PC-3 (cell line): ENCODE measurements around the gene TBX18. TPM values are rescaled to one million over a fixed set of nuclear protein-coding genes. Genes with fewer than 3 reads are reported as not detected.

Experiments used
- ATAC-seq: fragments of 200-7000 bp; cut with Tn5 transposase; 2 replicates; pipeline ENCODE4 v1.9.1; 2020; ENCODE audit warnings: mild to moderate bottlenecking, moderate library complexity
- BruUV-seq: library from RNA; stranded (reverse); fragments of 400-500 nt; replicated peaks from 2 replicates; lab custom pipeline; 2021; lab: Mats Ljungman, UMichigan
- CTCF ChIA-PET: fragments of 300-600 bp; sonication (Branson Sonifier 250); formaldehyde crosslinking; loops from one replicate; lab custom pipeline; 2022; ENCODE audit warnings: antibody characterized with exemption; lab: Charles Lee
- POLR2A ChIA-PET: fragments of 300-600 bp; sonication (Branson Sonifier 250); formaldehyde crosslinking; loops from one replicate; lab custom pipeline; 2022; ENCODE audit warnings: antibody characterized with exemption; ENCODE audit not compliant: unreplicated experiment; lab: Charles Lee
- DNase-seq: peaks from one replicate; pipeline ENCODE4 v3.0.0-alpha.2; 2015
- H2AFZ ChIP-seq: fragments of 300-600 bp; sonication (generic); 2 replicates; pipeline ENCODE4 v1.6.0; 2016; ENCODE audit warnings: antibody characterized with exemption, low read length
- H3F3A ChIP-seq: fragments of 300-600 bp; sonication (generic); one replicate; pipeline ENCODE4 v1.6.0; 2017; ENCODE audit warnings: antibody characterized with exemption, low read length, control low read depth, mild to moderate bottlenecking; ENCODE audit not compliant: unreplicated experiment
- H3K27ac ChIP-seq: fragments of 300-600 bp; sonication (generic); 2 replicates; pipeline ENCODE4 v1.5.1; 2016; ENCODE audit warnings: mild to moderate bottlenecking, low read length
- H3K27me3 ChIP-seq: fragments of 300-600 bp; sonication (generic); 2 replicates; pipeline ENCODE4 v1.6.1; 2016; ENCODE audit warnings: low read length, mixed read lengths
- H3K36me3 ChIP-seq: fragments of 300-600 bp; sonication (generic); 2 replicates; pipeline ENCODE4 v1.6.1; 2016; ENCODE audit warnings: low read depth, mixed run types, low read length, mixed read lengths
- H3K4me1 ChIP-seq: fragments of 300-600 bp; sonication (generic); 2 replicates; pipeline ENCODE4 v1.5.1; 2016; ENCODE audit warnings: low read length; ENCODE audit not compliant: insufficient read depth
- H3K4me2 ChIP-seq: fragments of 300-600 bp; sonication (generic); 2 replicates; pipeline ENCODE4 v1.6.0; 2016; ENCODE audit warnings: low read length
- H3K4me3 ChIP-seq: fragments of 300-600 bp; sonication (generic); 2 replicates; pipeline ENCODE4 v1.5.1; 2016; ENCODE audit warnings: mild to moderate bottlenecking, low read length, mixed read lengths
- H3K79me2 ChIP-seq: fragments of 300-600 bp; sonication (generic); 2 replicates; pipeline ENCODE4 v1.6.1; 2017; ENCODE audit warnings: low read length, mixed read lengths
- H3K9ac ChIP-seq: fragments of 300-600 bp; sonication (generic); 2 replicates; pipeline ENCODE4 v1.6.0; 2016; ENCODE audit warnings: mild to moderate bottlenecking, low read length
- H3K9me2 ChIP-seq: fragments of 300-600 bp; sonication (generic); replicated peaks from 2 replicates; pipeline ENCODE4 v1.6.1; 2016; ENCODE audit warnings: mixed run types, low read length, mixed read lengths
- H3K9me3 ChIP-seq: fragments of 300-600 bp; sonication (generic); 2 replicates; pipeline ENCODE4 v1.6.1; 2016; ENCODE audit warnings: low read length, mixed read lengths
- H4K20me1 ChIP-seq: fragments of 300-600 bp; sonication (generic); 2 replicates; pipeline ENCODE4 v1.6.1; 2016; ENCODE audit warnings: low read length, mixed read lengths
- CTCF ChIP-seq: fragments of 300-600 bp; sonication (generic); conservative IDR thresholded peaks from 2 replicates; pipeline ENCODE4 v1.5.1; 2017; ENCODE audit warnings: antibody characterized with exemption, low read depth, mild to moderate bottlenecking, low read length
- EZH2 ChIP-seq: fragments of 300-600 bp; sonication (generic); IDR thresholded peaks from one replicate; pipeline ENCODE4 v1.6.1; 2017; ENCODE audit warnings: antibody characterized with exemption, mild to moderate bottlenecking, low read length; ENCODE audit not compliant: unreplicated experiment
- EZH2phosphoT487 ChIP-seq: fragments of 300-600 bp; sonication (generic); IDR thresholded peaks from 2 replicates; pipeline ENCODE4 v1.6.1; 2018; ENCODE audit warnings: mild to moderate bottlenecking, antibody characterized with exemption, low read length, borderline replicate concordance
- intact Hi-C: fragments of 100-400 bp; cut with micrococcal nuclease; formaldehyde crosslinking; loops from 2 replicates; pipeline ENCODE4 v1.9.0; 2023
- total RNA-seq: library from RNA; depleted of rRNA; stranded (reverse); fragments of >200 nt; gene quantifications from 2 replicates; pipeline ENCODE4 v1.2.3, GENCODE V29; 2014

Gene TBX18
- total RNA-seq, 1 experiment from 2014 or later = not detected

GRCh38 chr6:84773431-84774156, 9.2 kb upstream of the TBX18 start:
- BruUV-seq = no TSS peak
- no peaks in the 10 kb centered on the region for H3K4me1 ChIP-seq
- H3K79me2 ChIP-seq = no peaks in the 10 kb centered on the region
- H3K4me2 ChIP-seq = no peak overlapping the region
- H3F3A ChIP-seq = no peaks in the 10 kb centered on the region
- H3K4me3 ChIP-seq = no peak overlapping the region
- no peaks in the 10 kb centered on the region for H3K36me3 ChIP-seq
- ATAC-seq (no peak), DNase-seq (no peak)
- H3K9me3 ChIP-seq = no peaks in the 10 kb centered on the region
- ChIA-PET CTCF (no interaction called here), POLR2A (no interaction called here)
- no peak overlapping the region for H3K9ac ChIP-seq
- H3K27me3 ChIP-seq = peaks cover 64% of the 10 kb centered on the region
- H3K9me2 ChIP-seq = no peaks in the 10 kb centered on the region
- H4K20me1 ChIP-seq = no peaks in the 10 kb centered on the region
- TF ChIP-seq CTCF (no peak), EZH2phosphoT487 (no peak), EZH2 (no peak)
- intact Hi-C loops = no loop called here
- no peak overlapping the region for H3K27ac ChIP-seq
- H2AFZ ChIP-seq = no peak overlapping the region

- no TSS peak for BruUV-seq
- H3K79me2 ChIP-seq = no peaks in the 10 kb centered on the region
- no peaks in the 10 kb centered on the region for H3K9me3 ChIP-seq
- no peak overlapping the region for H3K4me3 ChIP-seq
- no peak overlapping the region for H3K4me2 ChIP-seq
- no peak for TF ChIP-seq EZH2
- TF ChIP-seq EZH2phosphoT487 = no peak
- no peak for TF ChIP-seq CTCF
- no peak overlapping the region for H2AFZ ChIP-seq
- no peak overlapping the region for H3K9ac ChIP-seq
- no peak for DNase-seq
- no peak for ATAC-seq
- no peaks in the 10 kb centered on the region for H3F3A ChIP-seq
- no peaks in the 10 kb centered on the region for H3K36me3 ChIP-seq
- intact Hi-C loops = no loop called here
- no peaks in the 10 kb centered on the region for H4K20me1 ChIP-seq
- H3K4me1 ChIP-seq = no peaks in the 10 kb centered on the region
- ChIA-PET POLR2A (no interaction called here), CTCF (no interaction called here)
- no peaks in the 10 kb centered on the region for H3K9me2 ChIP-seq
- H3K27ac ChIP-seq = no peak overlapping the region
- H3K27me3 ChIP-seq = peaks cover 69% of the 10 kb centered on the region
Measured at GRCh38 chr6:84773133-84773430, 8.7 kb upstream of the TBX18 start.

GRCh38 chr6:84772428-84773132, 8.2 kb upstream of the TBX18 start:
- no peaks in the 10 kb centered on the region for H3K4me1 ChIP-seq
- no peak overlapping the region for H3K4me3 ChIP-seq
- no peaks in the 10 kb centered on the region for H3K9me3 ChIP-seq
- ATAC-seq = no peak
- no peak for DNase-seq
- CTCF ChIA-PET = no interaction called here
- no peak for TF ChIP-seq EZH2
- no peak for TF ChIP-seq EZH2phosphoT487
- no peak for TF ChIP-seq CTCF
- H3K27ac ChIP-seq = no peak overlapping the region
- POLR2A ChIA-PET = no interaction called here
- no peaks in the 10 kb centered on the region for H3F3A ChIP-seq
- H3K9ac ChIP-seq = no peak overlapping the region
- H3K36me3 ChIP-seq = no peaks in the 10 kb centered on the region
- H4K20me1 ChIP-seq = no peaks in the 10 kb centered on the region
- H2AFZ ChIP-seq = no peak overlapping the region
- BruUV-seq = no TSS peak
- peaks cover 73% of the 10 kb centered on the region for H3K27me3 ChIP-seq
- no peaks in the 10 kb centered on the region for H3K9me2 ChIP-seq
- H3K4me2 ChIP-seq = no peak overlapping the region
- H3K79me2 ChIP-seq = no peaks in the 10 kb centered on the region
- intact Hi-C loops = no loop called here
